Testis (tissue), 2 donors: Measurements from ENCODE around the gene ADAP1.

Experiments used
- CTCF ChIP-seq, 3 experiments: fragments of 450-650 bp in 2 of 3; fragments of 200-600 bp in 1 of 3; sonication (generic) in 1 of 3; IDR thresholded peaks; one replicate each; pipeline ENCODE4 v1.5.1; 2016 to 2019; ENCODE audit warnings: antibody characterized with exemption in 3 of 3, mild to moderate bottlenecking in 2 of 3, moderate library complexity in 1 of 3
- POLR2A ChIP-seq: fragments of 450-650 bp; IDR thresholded peaks from one replicate; pipeline ENCODE4 v1.6.1; 2017; ENCODE audit warnings: antibody characterized with exemption, mild to moderate bottlenecking, moderate library complexity

GRCh38 chr7:856444-857095 lies 97.9 kb downstream of the ADAP1 start:
- no peak for TF ChIP-seq CTCF (IDR thresholded peaks at IDR 0.05)
- TF ChIP-seq POLR2A: no peak
